A673 (cell line): ENCODE results near the gene C7orf25.

Experiments
- EZH2 ChIP-seq: fragments of 200-600 bp; sonication (generic); IDR thresholded peaks from 2 replicates; pipeline ENCODE4 v1.6.1; 2017; ENCODE audit warnings: borderline replicate concordance, low read depth, mild to moderate bottlenecking, mixed read lengths, antibody characterized with exemption, low read length; ENCODE audit not compliant: poor library complexity, severe bottlenecking
- TF ChIP-seq, protein P1 (sequence below): fragments of 300-800, 200-600 bp; sonication (generic); conservative IDR thresholded peaks from 2 replicates; pipeline ENCODE4 v1.5.1; 2017; ENCODE audit warnings: low read depth, mild to moderate bottlenecking, antibody characterized with exemption, low read length, moderate library complexity, mixed read lengths

DNA sequence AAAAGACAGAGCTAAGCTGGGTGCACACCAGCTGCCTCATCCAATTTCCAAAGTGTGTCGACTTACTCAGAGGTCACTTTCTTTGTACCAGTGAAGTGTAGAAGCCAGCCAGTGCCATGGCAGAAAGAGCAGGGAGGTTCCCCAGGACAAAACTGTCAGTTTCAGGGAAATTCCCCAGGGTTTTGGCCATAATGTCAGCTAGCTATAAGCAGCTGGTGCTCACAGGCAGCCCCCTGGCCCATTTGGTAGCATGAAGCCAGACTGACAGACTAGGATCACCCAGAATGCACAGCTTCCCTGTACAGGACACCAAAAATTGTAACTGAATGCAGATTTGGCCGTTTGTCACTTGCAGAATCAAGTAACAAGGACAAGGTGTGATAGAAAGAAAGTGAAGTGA lies 48.9 kb upstream of the C7orf25 start:
- TF ChIP-seq EZH2 = no peak
- TF ChIP-seq, protein P1, sequence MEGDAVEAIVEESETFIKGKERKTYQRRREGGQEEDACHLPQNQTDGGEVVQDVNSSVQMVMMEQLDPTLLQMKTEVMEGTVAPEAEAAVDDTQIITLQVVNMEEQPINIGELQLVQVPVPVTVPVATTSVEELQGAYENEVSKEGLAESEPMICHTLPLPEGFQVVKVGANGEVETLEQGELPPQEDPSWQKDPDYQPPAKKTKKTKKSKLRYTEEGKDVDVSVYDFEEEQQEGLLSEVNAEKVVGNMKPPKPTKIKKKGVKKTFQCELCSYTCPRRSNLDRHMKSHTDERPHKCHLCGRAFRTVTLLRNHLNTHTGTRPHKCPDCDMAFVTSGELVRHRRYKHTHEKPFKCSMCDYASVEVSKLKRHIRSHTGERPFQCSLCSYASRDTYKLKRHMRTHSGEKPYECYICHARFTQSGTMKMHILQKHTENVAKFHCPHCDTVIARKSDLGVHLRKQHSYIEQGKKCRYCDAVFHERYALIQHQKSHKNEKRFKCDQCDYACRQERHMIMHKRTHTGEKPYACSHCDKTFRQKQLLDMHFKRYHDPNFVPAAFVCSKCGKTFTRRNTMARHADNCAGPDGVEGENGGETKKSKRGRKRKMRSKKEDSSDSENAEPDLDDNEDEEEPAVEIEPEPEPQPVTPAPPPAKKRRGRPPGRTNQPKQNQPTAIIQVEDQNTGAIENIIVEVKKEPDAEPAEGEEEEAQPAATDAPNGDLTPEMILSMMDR = no peak
